K562 (cell line): ENCODE measurements around the gene SEZ6. TPM values are rescaled to one million over a fixed set of nuclear protein-coding genes. Genes with fewer than 3 reads are reported as not detected.

Experiments
- ATAC-seq: fragments of 200-7000 bp; cut with Tn5 transposase; 3 replicates; pipeline ENCODE4 v1.9.1; 2020; ENCODE audit warnings: moderate library complexity
- BruUV-seq: library from RNA; stranded (reverse); fragments of 400-500 nt; replicated peaks from 2 replicates; lab custom pipeline; 2021; lab: Mats Ljungman, UMichigan
- CTCF ChIA-PET: fragments of 300-600 bp; formaldehyde crosslinking; extraction: SDS; loops from one replicate; lab custom pipeline; 2021; ENCODE audit warnings: low intra/inter-chr PET ratio; lab: Yijun Ruan, JAX
- POLR2A ChIA-PET: fragments of 300-600, 350-650 bp; sonication (Branson Sonifier 250); formaldehyde crosslinking; extraction: SDS; loops from one replicate; lab custom pipeline; 2021; ENCODE audit warnings: antibody characterized with exemption, inconsistent platforms; lab: Yijun Ruan, JAX
- DNase-seq, 4 experiments: peaks; one replicate each; pipeline versions ENCODE4 v3.0.0 to v3.0.0-alpha.2; 2011 to 2018; ENCODE audit warnings: low spot score in 3 of 4, mixed read lengths in 3 of 4; ENCODE audit errors: extremely low read depth in 1 of 4
- FAIRE-seq: peaks from 2 replicates; lab custom pipeline; 2011; peaks lifted over from hg19 to GRCh38; lab: Jason Lieb, UNC
- H2AFZ ChIP-seq: 2 replicates; pipeline ENCODE4 v1.6.0; 2011; ENCODE audit warnings: low read depth, low read length, control low read depth, inconsistent platforms
- H3K27ac ChIP-seq: fragments of 200-600 bp; 3 replicates; pipeline ENCODE4 v1.8.0; 2011; ENCODE audit warnings: low read depth, mild to moderate bottlenecking, control low read depth, inconsistent platforms, low read length, moderate library complexity, mixed read lengths; ENCODE audit errors: extremely low read depth
- H3K27me3 ChIP-seq, 2 experiments: fragments of 300-600 bp in 1 of 2; 2 replicates in 1 of 2; 3 replicates in 1 of 2; pipeline versions ENCODE4 v1.6.0 to v1.8.0; 2011; ENCODE audit warnings: inconsistent platforms in 2 of 2, low read length in 2 of 2, mild to moderate bottlenecking in 1 of 2, mixed read lengths in 1 of 2, moderate library complexity in 1 of 2; ENCODE audit not compliant: control insufficient read depth in 2 of 2, insufficient read depth in 2 of 2
- H3K36me3 ChIP-seq: fragments of 300-600 bp; 3 replicates; pipeline ENCODE4 v1.8.0; 2011; ENCODE audit warnings: mild to moderate bottlenecking, low read length, inconsistent platforms; ENCODE audit not compliant: control insufficient read depth, insufficient read depth
- H3K4me1 ChIP-seq, 2 experiments: fragments of 200-600 bp in 1 of 2; replicated peaks in 1 of 2; 2 replicates in 1 of 2; 3 replicates in 1 of 2; pipeline versions ENCODE4 v1.5.1 to v1.8.0; 2011; ENCODE audit warnings: inconsistent platforms in 2 of 2, low read length in 2 of 2, mild to moderate bottlenecking in 1 of 2, mixed read lengths in 1 of 2, moderate library complexity in 1 of 2; ENCODE audit not compliant: control insufficient read depth in 2 of 2, insufficient read depth in 2 of 2
- H3K4me2 ChIP-seq: 2 replicates; pipeline ENCODE4 v1.6.1; 2011; ENCODE audit warnings: low read length, control low read depth, inconsistent platforms, mixed read lengths; ENCODE audit not compliant: insufficient read depth
- H3K4me3 ChIP-seq: fragments of 200-600 bp; sonication (generic), shearing (Covaris generic); 2 replicates; pipeline ENCODE4 v1.5.1; 2016; ENCODE audit warnings: control low read depth, inconsistent platforms
- H3K79me2 ChIP-seq: fragments of 200-600 bp; 3 replicates; pipeline ENCODE4 v1.8.0; 2011; ENCODE audit warnings: low read length, inconsistent platforms; ENCODE audit not compliant: control insufficient read depth, insufficient read depth
- H3K9ac ChIP-seq, 2 experiments: 2 replicates each; pipeline versions ENCODE4 v1.6.0 to v1.6.1; 2011; ENCODE audit warnings: low read depth in 2 of 2, low read length in 2 of 2, control low read depth in 1 of 2, inconsistent platforms in 1 of 2, mild to moderate bottlenecking in 1 of 2, mixed read lengths in 1 of 2; ENCODE audit not compliant: insufficient read depth in 1 of 2
- H3K9me1 ChIP-seq: one replicate; pipeline ENCODE4 v1.6.0; 2011; ENCODE audit warnings: inconsistent platforms, mild to moderate bottlenecking, low read length, moderate library complexity; ENCODE audit not compliant: control insufficient read depth, insufficient read depth
- H3K9me3 ChIP-seq: replicated peaks from 2 replicates; pipeline ENCODE4 v1.5.1; 2011; ENCODE audit warnings: low read depth, low read length, inconsistent platforms; ENCODE audit not compliant: control insufficient read depth, insufficient read depth
- H4K20me1 ChIP-seq: replicated peaks from 2 replicates; pipeline ENCODE4 v1.6.1; 2011; ENCODE audit warnings: low read length, inconsistent platforms, mixed read lengths; ENCODE audit not compliant: control insufficient read depth, insufficient read depth
- CAMTA2 ChIP-seq: fragments of 250-450 bp; sonication (Bioruptor Pico); conservative IDR thresholded peaks from 2 replicates; pipeline ENCODE4 v1.5.1; 2022
- FOXK2 ChIP-seq, 2 experiments: fragments of 450-650 bp; IDR thresholded peaks in 1 of 2; conservative IDR thresholded peaks in 1 of 2; 2 replicates each; pipeline ENCODE4 v1.6.1; 2016; ENCODE audit warnings: low read depth in 2 of 2, mild to moderate bottlenecking in 1 of 2
- MNT ChIP-seq, 2 experiments: fragments of 450-650 bp; conservative IDR thresholded peaks; 2 replicates each; pipeline ENCODE4 v1.6.1; 2017; ENCODE audit warnings: mild to moderate bottlenecking in 2 of 2, moderate library complexity in 2 of 2
- MTA1 ChIP-seq: fragments of 450-650 bp; IDR thresholded peaks from 2 replicates; pipeline ENCODE4 v1.6.1; 2017; ENCODE audit warnings: borderline replicate concordance
- MTF1 ChIP-seq: fragments of 250-450 bp; sonication (Bioruptor Pico); IDR thresholded peaks from 2 replicates; pipeline ENCODE4 v1.9.0; 2021; ENCODE audit warnings: moderate library complexity, mild to moderate bottlenecking, inconsistent platforms, borderline replicate concordance
- RCOR1 ChIP-seq, 2 experiments: IDR thresholded peaks; 2 replicates each; pipeline ENCODE4 v1.6.1; 2012; ENCODE audit warnings: low read depth in 2 of 2, low read length in 2 of 2, borderline replicate concordance in 1 of 2, improper control_type of control experiment in 1 of 2
- SMARCC2 ChIP-seq: fragments of 450-650 bp; IDR thresholded peaks from 2 replicates; pipeline ENCODE4 v1.6.1; 2017; ENCODE audit warnings: antibody characterized with exemption, moderate library complexity, mild to moderate bottlenecking, low read depth
- STAG1 ChIP-seq: sonication (generic); formaldehyde crosslinking; IDR thresholded peaks from 2 replicates; pipeline ENCODE4 v1.5.0; 2020; ENCODE audit warnings: missing genetic modification reagents, borderline replicate concordance
- ZNF134 ChIP-seq: fragments of 250-450 bp; sonication (Bioruptor Pico); conservative IDR thresholded peaks from 2 replicates; pipeline ENCODE4 v1.4.0; 2020
- ZNF24 ChIP-seq: fragments of 450-650 bp; IDR thresholded peaks from 2 replicates; pipeline ENCODE4 v1.6.1; 2016
- ZNF76 ChIP-seq: fragments of 250-450 bp; sonication (Bioruptor Pico); IDR thresholded peaks from 2 replicates; pipeline ENCODE4 v1.4.0; 2020; ENCODE audit warnings: mild to moderate bottlenecking, moderate library complexity, borderline replicate concordance
- WGBS: fragments of 100-300 bp; shearing (Covaris generic); methylation state at CpG from one replicate; pipeline ENCODE4 v1.1.6; 2016; ENCODE audit warnings: low coverage, mixed read lengths; ENCODE audit not compliant: insufficient coverage; ENCODE audit errors: missing lambda C conversion rate; 5-methylcytosine and 5-hydroxymethylcytosine counted together
- in situ Hi-C: fragments of 300-500 bp; cut with MboI; formaldehyde crosslinking; loops from 4 replicates; pipeline ENCODE4 v1.15.0; 2018; ENCODE audit warnings: inconsistent platforms, mixed read lengths
- intact Hi-C: fragments of 100-400 bp; cut with micrococcal nuclease; formaldehyde crosslinking; loops from 2 replicates; pipeline ENCODE4 v1.14.2; 2022
- polyA plus RNA-seq, 8 experiments: library from polyadenylated mRNA; depleted of rRNA in 4 of 8; stranded (reverse) in 5 of 8; unstranded in 3 of 8; fragments of >200 nt; fragmentation: Nextera tagmentation in 2 of 8; fragmentation: Illumina TruSeq in 1 of 8; extraction: Ambion mirVana in 2 of 8; extraction: Trizol in 1 of 8; gene quantifications; 2 replicates each; pipeline versions ENCODE4 v1.2.1 to v1.2.3, GENCODE V29; 2011 to 2014; ENCODE audit warnings: inconsistent platforms in 1 of 8, missing spikeins in 1 of 8
- total RNA-seq, 7 experiments: library from RNA; depleted of rRNA in 6 of 7; stranded (reverse); fragments of >200 nt in 6 of 7; fragmentation: Illumina TruSeq in 2 of 7; extraction: Trizol in 2 of 7; gene quantifications; 2 replicates each; pipeline versions ENCODE4 v1.2.1 to v1.2.3, GENCODE V29; 2011 to 2021; ENCODE audit warnings: low replicate concordance in 1 of 7

SEZ6 gene
- total and polyA plus RNA-seq, 9 of the 15 experiments (the other 6 are each of a cell fraction or from before 2014, with no cell fraction given), result not detected

- Histone ChIP-seq H3K36me3 (no peaks in the 10 kb centered on the region), H3K9ac (no peak overlapping the region), H3K4me1 (peaks cover 6 to 10% of the 10 kb centered on the region in 2 experiments; a peak in 4 of 5 replicates), H3K4me2 (no peak overlapping the region), H3K79me2 (no peaks in the 10 kb centered on the region), H3K27ac (no peak overlapping the region), H3K9me3 (no peaks in the 10 kb centered on the region), H2AFZ (no peak overlapping the region), H3K4me3 (no peak overlapping the region), H3K27me3 (peaks cover 25 to 32% of the 10 kb centered on the region in 2 experiments), H4K20me1 (no peaks in the 10 kb centered on the region), H3K9me1 (no peaks in the 10 kb centered on the region)
- ATAC-seq (no peak; the same call in 2 of the 3 replicates), DNase-seq (no peak), FAIRE-seq (no peak)
- intact Hi-C loops, result no loop called here
- BruUV-seq, result no TSS peak
- TF ChIP-seq SMARCC2 (no peak), ZNF24 (no peak), ZNF134 (CRISPR knock-in tag) (no peak), FOXK2 (conservative IDR thresholded peaks at IDR 0.05 in 1 of 2, IDR thresholded peaks at IDR 0.05 in 1 of 2; ENCODE audit: low read depth in 2 of 2) (no peak), MNT (conservative IDR thresholded peaks at IDR 0.05) (no peak), MTA1 (no peak), MTF1 (CRISPR knock-in tag) (no peak), CAMTA2 (CRISPR knock-in tag) (no peak), RCOR1 (IDR thresholded peaks at IDR 0.05; ENCODE audit: borderline replicate concordance in 1 of 2, low read depth in 2 of 2, low read length in 2 of 2) (no peak), ZNF76 (CRISPR knock-in tag) (no peak), STAG1 (CRISPR knock-in tag) (no peak)
- 23% methylated on average over 11 of the region's 11 CpGs for WGBS
- CTCF ChIA-PET, result interaction anchor here (0.6 to 0.7 kb wide), 2 partner anchors 26 to 77 kb away, joined by 3 read pairs; no protein-coding TSS in a partner anchor
- POLR2A ChIA-PET, result interaction anchor here (1.2 kb wide), 1 partner anchor 26 kb away, joined by 5 read pairs; no protein-coding TSS in a partner anchor
- in situ Hi-C loops, result no loop called here
These were observed 36.3 kb upstream of the SEZ6 start for GRCh38 chr17:29042026-29042678.
